ENCODE results near the gene ARIH2.

DNA sequence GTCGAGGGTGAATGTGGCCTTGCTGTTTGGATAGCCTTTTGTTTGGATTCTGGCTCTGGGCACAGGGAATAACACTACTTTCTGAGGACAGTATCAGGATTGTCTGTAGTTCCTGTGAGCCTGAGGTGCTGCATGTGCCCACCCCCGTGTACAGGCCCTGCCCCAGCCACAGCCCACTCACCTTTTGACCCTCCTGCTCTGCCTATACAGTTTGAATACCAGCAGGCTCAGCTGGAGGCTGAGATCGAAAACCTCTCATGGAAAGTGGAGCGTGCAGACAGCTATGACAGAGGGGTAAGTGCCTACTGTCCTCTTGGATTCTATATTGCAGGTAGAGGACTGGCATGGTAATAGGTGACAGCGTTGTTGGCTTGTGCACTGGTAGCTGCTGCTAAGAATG is 64.0 kb downstream of the ARIH2 start:
- TF ChIP-seq, protein P1, sequence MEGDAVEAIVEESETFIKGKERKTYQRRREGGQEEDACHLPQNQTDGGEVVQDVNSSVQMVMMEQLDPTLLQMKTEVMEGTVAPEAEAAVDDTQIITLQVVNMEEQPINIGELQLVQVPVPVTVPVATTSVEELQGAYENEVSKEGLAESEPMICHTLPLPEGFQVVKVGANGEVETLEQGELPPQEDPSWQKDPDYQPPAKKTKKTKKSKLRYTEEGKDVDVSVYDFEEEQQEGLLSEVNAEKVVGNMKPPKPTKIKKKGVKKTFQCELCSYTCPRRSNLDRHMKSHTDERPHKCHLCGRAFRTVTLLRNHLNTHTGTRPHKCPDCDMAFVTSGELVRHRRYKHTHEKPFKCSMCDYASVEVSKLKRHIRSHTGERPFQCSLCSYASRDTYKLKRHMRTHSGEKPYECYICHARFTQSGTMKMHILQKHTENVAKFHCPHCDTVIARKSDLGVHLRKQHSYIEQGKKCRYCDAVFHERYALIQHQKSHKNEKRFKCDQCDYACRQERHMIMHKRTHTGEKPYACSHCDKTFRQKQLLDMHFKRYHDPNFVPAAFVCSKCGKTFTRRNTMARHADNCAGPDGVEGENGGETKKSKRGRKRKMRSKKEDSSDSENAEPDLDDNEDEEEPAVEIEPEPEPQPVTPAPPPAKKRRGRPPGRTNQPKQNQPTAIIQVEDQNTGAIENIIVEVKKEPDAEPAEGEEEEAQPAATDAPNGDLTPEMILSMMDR (conservative IDR thresholded peaks at IDR 0.05; ENCODE audit: low read depth in 2 of 2) = no peak
- no peak for TF ChIP-seq POLR2AphosphoS5 (IDR thresholded peaks at IDR 0.05; ENCODE audit: low read depth)
- TF ChIP-seq CREB1 (CRISPR knock-in tag; IDR thresholded peaks at IDR 0.05; ENCODE audit: low read depth) = no peak
- TF ChIP-seq, protein P2, sequence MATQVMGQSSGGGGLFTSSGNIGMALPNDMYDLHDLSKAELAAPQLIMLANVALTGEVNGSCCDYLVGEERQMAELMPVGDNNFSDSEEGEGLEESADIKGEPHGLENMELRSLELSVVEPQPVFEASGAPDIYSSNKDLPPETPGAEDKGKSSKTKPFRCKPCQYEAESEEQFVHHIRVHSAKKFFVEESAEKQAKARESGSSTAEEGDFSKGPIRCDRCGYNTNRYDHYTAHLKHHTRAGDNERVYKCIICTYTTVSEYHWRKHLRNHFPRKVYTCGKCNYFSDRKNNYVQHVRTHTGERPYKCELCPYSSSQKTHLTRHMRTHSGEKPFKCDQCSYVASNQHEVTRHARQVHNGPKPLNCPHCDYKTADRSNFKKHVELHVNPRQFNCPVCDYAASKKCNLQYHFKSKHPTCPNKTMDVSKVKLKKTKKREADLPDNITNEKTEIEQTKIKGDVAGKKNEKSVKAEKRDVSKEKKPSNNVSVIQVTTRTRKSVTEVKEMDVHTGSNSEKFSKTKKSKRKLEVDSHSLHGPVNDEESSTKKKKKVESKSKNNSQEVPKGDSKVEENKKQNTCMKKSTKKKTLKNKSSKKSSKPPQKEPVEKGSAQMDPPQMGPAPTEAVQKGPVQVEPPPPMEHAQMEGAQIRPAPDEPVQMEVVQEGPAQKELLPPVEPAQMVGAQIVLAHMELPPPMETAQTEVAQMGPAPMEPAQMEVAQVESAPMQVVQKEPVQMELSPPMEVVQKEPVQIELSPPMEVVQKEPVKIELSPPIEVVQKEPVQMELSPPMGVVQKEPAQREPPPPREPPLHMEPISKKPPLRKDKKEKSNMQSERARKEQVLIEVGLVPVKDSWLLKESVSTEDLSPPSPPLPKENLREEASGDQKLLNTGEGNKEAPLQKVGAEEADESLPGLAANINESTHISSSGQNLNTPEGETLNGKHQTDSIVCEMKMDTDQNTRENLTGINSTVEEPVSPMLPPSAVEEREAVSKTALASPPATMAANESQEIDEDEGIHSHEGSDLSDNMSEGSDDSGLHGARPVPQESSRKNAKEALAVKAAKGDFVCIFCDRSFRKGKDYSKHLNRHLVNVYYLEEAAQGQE (IDR thresholded peaks at IDR 0.05; ENCODE audit: unreplicated experiment) = no peak
- TF ChIP-seq JUNB (IDR thresholded peaks at IDR 0.05; ENCODE audit: unreplicated experiment) = no peak
